PFSK-1 (cell line): ENCODE data around the gene KRTAP26-1.

Experiments used
- POLR2AphosphoS5 ChIP-seq: IDR thresholded peaks from 2 replicates; pipeline ENCODE4 v1.6.1; 2012; ENCODE audit warnings: low read depth, mild to moderate bottlenecking, control low read depth, low read length, moderate library complexity
- SIN3A ChIP-seq: IDR thresholded peaks from 2 replicates; pipeline ENCODE4 v1.6.1; 2012; ENCODE audit warnings: mild to moderate bottlenecking, low read length, moderate library complexity, borderline replicate concordance; ENCODE audit not compliant: insufficient read depth
- TAF1 ChIP-seq: IDR thresholded peaks from 2 replicates; pipeline ENCODE4 v1.6.1; 2012; ENCODE audit warnings: low read length, control low read depth, borderline replicate concordance; ENCODE audit not compliant: insufficient read depth
- TF ChIP-seq, protein P1 (sequence below), 2 experiments: IDR thresholded peaks; 2 replicates each; pipeline versions ENCODE4 v1.6.1 to v1.8.0; 2011 to 2012; ENCODE audit warnings: low read depth in 2 of 2, low read length in 2 of 2, control low read depth in 1 of 2, inconsistent platforms in 1 of 2, mild to moderate bottlenecking in 1 of 2, moderate library complexity in 1 of 2; ENCODE audit not compliant: insufficient read depth in 1 of 2

DNA sequence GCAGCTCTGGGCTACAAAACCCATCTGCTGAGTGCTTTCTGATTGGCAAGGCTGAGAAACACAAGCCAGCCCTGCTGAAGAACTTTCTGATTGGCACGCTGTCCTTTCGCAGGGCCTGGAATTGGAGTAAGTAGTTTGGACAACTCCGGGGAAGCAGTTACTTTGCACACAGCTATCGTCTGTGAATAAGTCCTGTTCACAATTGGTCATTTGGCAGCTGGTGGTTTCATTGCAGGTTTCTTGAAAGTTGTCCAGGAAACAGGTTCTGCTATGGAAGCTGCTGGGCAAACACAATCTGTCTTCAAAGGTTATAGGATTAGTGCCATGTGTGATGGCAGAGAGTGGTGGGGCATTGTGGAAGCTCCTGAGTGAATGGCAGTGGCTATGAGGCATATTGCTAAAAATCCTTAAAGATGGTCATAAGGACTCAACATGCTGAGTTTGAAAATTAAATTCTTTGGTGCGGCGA lies 17.2 kb upstream of the KRTAP26-1 start, which contains the start of gene KRTAP27-1:
- TF ChIP-seq, protein P1, sequence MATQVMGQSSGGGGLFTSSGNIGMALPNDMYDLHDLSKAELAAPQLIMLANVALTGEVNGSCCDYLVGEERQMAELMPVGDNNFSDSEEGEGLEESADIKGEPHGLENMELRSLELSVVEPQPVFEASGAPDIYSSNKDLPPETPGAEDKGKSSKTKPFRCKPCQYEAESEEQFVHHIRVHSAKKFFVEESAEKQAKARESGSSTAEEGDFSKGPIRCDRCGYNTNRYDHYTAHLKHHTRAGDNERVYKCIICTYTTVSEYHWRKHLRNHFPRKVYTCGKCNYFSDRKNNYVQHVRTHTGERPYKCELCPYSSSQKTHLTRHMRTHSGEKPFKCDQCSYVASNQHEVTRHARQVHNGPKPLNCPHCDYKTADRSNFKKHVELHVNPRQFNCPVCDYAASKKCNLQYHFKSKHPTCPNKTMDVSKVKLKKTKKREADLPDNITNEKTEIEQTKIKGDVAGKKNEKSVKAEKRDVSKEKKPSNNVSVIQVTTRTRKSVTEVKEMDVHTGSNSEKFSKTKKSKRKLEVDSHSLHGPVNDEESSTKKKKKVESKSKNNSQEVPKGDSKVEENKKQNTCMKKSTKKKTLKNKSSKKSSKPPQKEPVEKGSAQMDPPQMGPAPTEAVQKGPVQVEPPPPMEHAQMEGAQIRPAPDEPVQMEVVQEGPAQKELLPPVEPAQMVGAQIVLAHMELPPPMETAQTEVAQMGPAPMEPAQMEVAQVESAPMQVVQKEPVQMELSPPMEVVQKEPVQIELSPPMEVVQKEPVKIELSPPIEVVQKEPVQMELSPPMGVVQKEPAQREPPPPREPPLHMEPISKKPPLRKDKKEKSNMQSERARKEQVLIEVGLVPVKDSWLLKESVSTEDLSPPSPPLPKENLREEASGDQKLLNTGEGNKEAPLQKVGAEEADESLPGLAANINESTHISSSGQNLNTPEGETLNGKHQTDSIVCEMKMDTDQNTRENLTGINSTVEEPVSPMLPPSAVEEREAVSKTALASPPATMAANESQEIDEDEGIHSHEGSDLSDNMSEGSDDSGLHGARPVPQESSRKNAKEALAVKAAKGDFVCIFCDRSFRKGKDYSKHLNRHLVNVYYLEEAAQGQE (IDR thresholded peaks at IDR 0.05; ENCODE audit: insufficient read depth in 1 of 2, low read depth in 2 of 2, low read length in 2 of 2), result no peak
- TF ChIP-seq TAF1 (no peak), POLR2AphosphoS5 (no peak), SIN3A (no peak)
